Mucosa of descending colon (tissue), 3 donors: ENCODE measurements around the gene TAOK3. TPM values are rescaled to one million over a fixed set of nuclear protein-coding genes. Genes with fewer than 3 reads are reported as not detected.
A peak's percentile ranks its signal among the peaks of the same experiment; 100 is the strongest.

ENCODE experiments used
- ATAC-seq: fragments of 200-7000 bp; cut with Tn5 transposase; one replicate; pipeline ENCODE4 v1.9.1; 2020; ENCODE audit warnings: mild to moderate bottlenecking, moderate library complexity
- DNase-seq, 3 donors: peaks; one replicate each; pipeline ENCODE4 v3.0.0-alpha.2; 2020
- H3K36me3 ChIP-seq: fragments of 200-600 bp; one replicate; pipeline ENCODE4 v1.8.0; 2021; ENCODE audit warnings: low read depth, mild to moderate bottlenecking
- H3K4me1 ChIP-seq: fragments of 200-600 bp; one replicate; pipeline ENCODE4 v1.8.0; 2021; ENCODE audit warnings: low read depth, mild to moderate bottlenecking
- H3K4me3 ChIP-seq: fragments of 200-600 bp; one replicate; pipeline ENCODE4 v1.8.0; 2021; ENCODE audit warnings: mild to moderate bottlenecking
- H3K9me3 ChIP-seq: fragments of 200-600 bp; one replicate; pipeline ENCODE4 v1.8.0; 2021; ENCODE audit warnings: mild to moderate bottlenecking
- intact Hi-C, 2 donors: fragments of 100-400 bp; cut with DNase I in 1 of 2; cut with micrococcal nuclease in 1 of 2; formaldehyde crosslinking; loops; one replicate each; pipeline versions ENCODE4 v1.11.0 to v1.11.1; 2022; cut with DNase I, micrococcal nuclease
- total RNA-seq, 3 donors: library from RNA; stranded (reverse); fragmentation: NEBNext Ultra II Directional in 2 of 3; extraction: Animal tissue kit (Norgen Biotek cat#: 25700) in 2 of 3; gene quantifications; one replicate each; pipeline versions ENCODE4 v1.2.1 to v1.2.4, GENCODE V29; 2021 to 2023
- TF ChIP-seq, protein P1 (sequence below): fragments of 200-600 bp; IDR thresholded peaks from one replicate; pipeline ENCODE4 v1.8.0; 2022; ENCODE audit warnings: antibody characterized with exemption, mild to moderate bottlenecking
- donor health status: DM: no; HTN: no; CAD: no; lungs with moderate emphysema.
- donor health status: DM: no; HTN: no; CAD: no.
- donor health status: DM: no; HTN: yes; CAD: no.

The TAOK3 gene
- total RNA-seq, 3 donors from 2014 or later: 49.5 to 72.3 (median 52.8) TPM

DNA sequence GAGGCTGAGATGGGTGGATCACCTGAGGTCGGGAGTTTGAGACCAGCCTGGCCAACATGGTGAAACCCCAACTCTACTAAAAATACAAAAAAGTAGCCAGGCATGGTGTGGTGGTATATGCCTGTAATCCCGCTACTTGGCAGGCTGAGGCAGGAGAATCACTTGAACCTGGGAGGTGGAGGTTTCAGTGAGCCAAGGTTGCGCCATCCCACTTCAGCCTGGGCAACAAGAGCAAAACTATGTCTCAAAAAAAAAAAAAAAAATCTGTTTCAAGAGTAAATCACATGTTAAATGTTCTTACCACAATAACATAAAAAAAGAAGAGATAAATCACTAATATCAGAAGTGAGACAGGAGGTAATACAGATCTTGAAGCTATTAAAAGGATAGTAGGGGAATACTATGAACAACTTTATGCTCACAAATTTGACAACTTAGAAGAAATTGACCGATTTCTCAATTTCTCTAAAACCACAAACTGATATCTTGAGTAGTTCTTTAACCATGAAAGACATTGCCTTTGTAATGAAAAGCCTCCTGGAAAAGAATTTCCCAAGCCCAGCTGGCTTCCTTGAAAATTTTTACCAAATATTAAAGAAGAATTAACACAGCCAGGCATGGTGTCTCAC is 37.7 kb downstream of the TAOK3 start:
- peaks cover 8% of the 10 kb centered on the region for H3K4me1 ChIP-seq
- intact Hi-C loops: no loop called here
- no peaks in the 10 kb centered on the region for H3K9me3 ChIP-seq
- H3K4me3 ChIP-seq: no peak overlapping the region
- DNase-seq: no peak
- no peaks in the 10 kb centered on the region for H3K36me3 ChIP-seq
- no peak for ATAC-seq
- TF ChIP-seq, protein P1, sequence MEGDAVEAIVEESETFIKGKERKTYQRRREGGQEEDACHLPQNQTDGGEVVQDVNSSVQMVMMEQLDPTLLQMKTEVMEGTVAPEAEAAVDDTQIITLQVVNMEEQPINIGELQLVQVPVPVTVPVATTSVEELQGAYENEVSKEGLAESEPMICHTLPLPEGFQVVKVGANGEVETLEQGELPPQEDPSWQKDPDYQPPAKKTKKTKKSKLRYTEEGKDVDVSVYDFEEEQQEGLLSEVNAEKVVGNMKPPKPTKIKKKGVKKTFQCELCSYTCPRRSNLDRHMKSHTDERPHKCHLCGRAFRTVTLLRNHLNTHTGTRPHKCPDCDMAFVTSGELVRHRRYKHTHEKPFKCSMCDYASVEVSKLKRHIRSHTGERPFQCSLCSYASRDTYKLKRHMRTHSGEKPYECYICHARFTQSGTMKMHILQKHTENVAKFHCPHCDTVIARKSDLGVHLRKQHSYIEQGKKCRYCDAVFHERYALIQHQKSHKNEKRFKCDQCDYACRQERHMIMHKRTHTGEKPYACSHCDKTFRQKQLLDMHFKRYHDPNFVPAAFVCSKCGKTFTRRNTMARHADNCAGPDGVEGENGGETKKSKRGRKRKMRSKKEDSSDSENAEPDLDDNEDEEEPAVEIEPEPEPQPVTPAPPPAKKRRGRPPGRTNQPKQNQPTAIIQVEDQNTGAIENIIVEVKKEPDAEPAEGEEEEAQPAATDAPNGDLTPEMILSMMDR: no peak

DNA sequence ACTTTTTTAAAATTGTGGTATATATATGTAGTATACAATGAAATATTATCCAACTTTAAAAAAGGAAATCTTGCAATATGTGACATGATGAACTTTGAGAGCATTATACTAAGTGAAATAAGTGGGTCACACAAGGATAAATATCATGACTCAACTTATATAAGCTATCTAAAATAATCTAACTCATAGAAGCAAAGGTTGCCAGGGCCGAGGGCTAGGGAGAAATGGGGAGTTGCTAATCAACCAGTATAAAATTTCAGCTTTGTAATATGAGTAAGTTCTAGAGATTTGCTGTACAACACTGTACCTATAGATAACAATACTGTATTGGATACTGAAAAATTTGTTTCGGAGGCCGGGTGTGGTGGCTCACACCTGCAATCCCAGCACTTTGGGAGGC is 38.5 kb downstream of the TAOK3 start:
- intact Hi-C loops: no loop called here
- TF ChIP-seq, protein P1: no peak
- ATAC-seq: no peak

DNA sequence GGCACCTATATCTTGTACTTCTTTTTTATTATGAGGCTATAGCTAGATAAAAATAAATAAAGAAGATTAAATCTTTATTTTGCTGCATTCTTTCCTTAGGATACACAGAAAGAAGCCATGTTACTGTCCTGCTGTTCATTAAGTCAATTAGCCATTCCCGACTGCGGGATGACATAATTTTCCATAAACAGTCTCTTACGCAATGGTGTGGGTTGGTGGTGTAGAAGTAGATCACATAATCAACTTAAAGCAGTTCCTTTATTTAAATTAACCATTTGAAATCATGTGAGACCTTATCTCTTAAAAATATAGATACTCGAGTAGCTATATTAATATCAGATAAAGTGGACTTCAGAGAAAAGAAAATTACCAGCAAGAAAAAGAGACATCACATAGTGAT is 40.2 kb downstream of the TAOK3 start:
- no peaks in the 10 kb centered on the region for H3K9me3 ChIP-seq
- intact Hi-C loops: no loop called here
- TF ChIP-seq, protein P1: no peak
- H3K4me1 ChIP-seq: peaks cover 16% of the 10 kb centered on the region
- no peaks in the 10 kb centered on the region for H3K36me3 ChIP-seq
- ATAC-seq (no peak), DNase-seq (no peak)
- no peak overlapping the region for H3K4me3 ChIP-seq

More for the DNA sequence above, 38.5 kb downstream of the TAOK3 start:
- Histone ChIP-seq H3K36me3 (no peaks in the 10 kb centered on the region), H3K4me1 (peaks cover 16% of the 10 kb centered on the region), H3K9me3 (no peaks in the 10 kb centered on the region), H3K4me3 (no peak overlapping the region)
- no peak for DNase-seq

DNA sequence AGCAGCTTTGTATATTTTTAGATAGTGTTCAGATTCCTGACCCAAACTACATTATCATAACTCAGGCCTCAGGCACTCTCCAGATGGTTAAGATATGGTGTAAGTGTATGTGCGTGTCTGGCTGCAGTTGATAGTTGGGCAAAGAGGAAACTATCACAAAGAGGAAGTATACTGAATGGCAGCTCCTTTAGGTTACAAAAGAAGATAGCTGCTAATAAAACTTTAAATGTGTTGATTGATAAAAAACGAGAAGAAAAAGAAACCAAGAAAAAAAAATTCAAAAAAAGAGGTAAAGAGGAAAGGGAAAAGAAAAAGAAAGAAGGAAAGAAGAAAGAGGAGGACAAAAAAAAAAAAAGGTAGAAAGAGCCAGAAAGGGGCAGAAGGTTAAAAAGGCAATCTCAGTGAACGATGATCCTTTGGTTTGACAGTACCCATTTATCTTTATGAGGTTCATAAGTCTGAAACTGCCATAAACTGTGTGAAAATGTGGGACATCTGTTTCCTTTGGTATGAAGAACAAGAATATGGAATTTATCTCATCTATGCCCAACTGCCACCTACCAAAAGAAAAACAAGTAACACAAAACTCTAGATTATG is 42.2 kb downstream of the TAOK3 start:
- TF ChIP-seq, protein P1: no peak
- ATAC-seq: peak; percentile 97
- Histone ChIP-seq H3K4me1 (peaks cover 16% of the 10 kb centered on the region), H3K4me3 (no peak overlapping the region), H3K36me3 (no peaks in the 10 kb centered on the region), H3K9me3 (no peaks in the 10 kb centered on the region)
- intact Hi-C loops: no loop called here
- DNase-seq: peak in 1 of 3 donors; percentile 24

DNA sequence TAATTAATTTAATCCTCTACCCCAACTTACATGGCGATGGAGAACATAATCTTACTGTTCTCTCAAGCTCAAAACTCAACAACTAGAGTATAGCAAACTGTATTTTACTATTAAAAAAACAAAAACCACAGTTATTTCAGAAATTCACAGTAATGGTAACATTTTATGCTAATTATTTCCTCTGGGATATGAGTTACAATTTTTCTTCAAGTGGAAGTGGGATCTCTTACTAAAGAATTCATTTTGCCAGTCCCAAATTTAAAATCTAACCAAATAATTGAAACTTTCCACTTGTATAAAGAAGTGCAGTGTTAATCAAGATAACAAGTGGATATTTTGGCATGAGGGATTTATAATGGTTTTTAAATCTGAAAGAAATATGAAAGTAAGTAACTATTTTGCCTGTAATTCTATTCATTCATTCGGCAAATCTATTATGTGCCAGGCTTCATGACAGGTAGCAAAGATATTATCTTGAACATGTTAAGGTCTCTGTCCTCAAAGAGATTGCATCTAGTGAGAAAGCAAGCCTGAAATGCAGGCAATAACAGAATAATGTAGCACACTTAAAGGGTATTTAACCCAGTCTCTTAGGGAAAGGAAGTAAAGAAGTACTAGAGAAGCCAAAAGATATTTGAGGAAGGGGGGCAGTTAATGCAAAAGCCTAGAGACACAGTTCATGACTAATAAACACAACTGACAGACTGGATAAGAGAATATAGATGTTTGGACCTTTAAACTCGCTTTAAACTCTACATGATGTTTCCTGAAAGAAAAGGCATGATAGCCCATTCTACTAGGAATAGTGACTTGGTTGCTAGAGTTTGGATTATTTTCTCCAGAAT is 44.0 kb downstream of the TAOK3 start:
- intact Hi-C loops: no loop called here
- no peaks in the 10 kb centered on the region for H3K36me3 ChIP-seq
- DNase-seq (no peak), ATAC-seq (no peak)
- H3K4me3 ChIP-seq: no peak overlapping the region
- H3K4me1 ChIP-seq: peaks cover 16% of the 10 kb centered on the region
- H3K9me3 ChIP-seq: no peaks in the 10 kb centered on the region
- TF ChIP-seq, protein P1: no peak
